K562 (cell line): ENCODE measurements around the gene CASD1. TPM values are rescaled to one million over a fixed set of nuclear protein-coding genes. Genes with fewer than 3 reads are reported as not detected.

Experiments used
- ATAC-seq: fragments of 200-7000 bp; cut with Tn5 transposase; 3 replicates; pipeline ENCODE4 v1.9.1; 2020; ENCODE audit warnings: moderate library complexity
- BruUV-seq: library from RNA; stranded (reverse); fragments of 400-500 nt; replicated peaks from 2 replicates; lab custom pipeline; 2021; lab: Mats Ljungman, UMichigan
- CTCF ChIA-PET: fragments of 300-600 bp; formaldehyde crosslinking; extraction: SDS; loops from one replicate; lab custom pipeline; 2021; ENCODE audit warnings: low intra/inter-chr PET ratio; lab: Yijun Ruan, JAX
- POLR2A ChIA-PET: fragments of 300-600, 350-650 bp; sonication (Branson Sonifier 250); formaldehyde crosslinking; extraction: SDS; loops from one replicate; lab custom pipeline; 2021; ENCODE audit warnings: antibody characterized with exemption, inconsistent platforms; lab: Yijun Ruan, JAX
- DNase-seq, 4 experiments: peaks; one replicate each; pipeline versions ENCODE4 v3.0.0 to v3.0.0-alpha.2; 2011 to 2018; ENCODE audit warnings: low spot score in 3 of 4, mixed read lengths in 3 of 4; ENCODE audit errors: extremely low read depth in 1 of 4
- FAIRE-seq: peaks from 2 replicates; lab custom pipeline; 2011; peaks lifted over from hg19 to GRCh38; lab: Jason Lieb, UNC
- H2AFZ ChIP-seq: 2 replicates; pipeline ENCODE4 v1.6.0; 2011; ENCODE audit warnings: low read depth, low read length, control low read depth, inconsistent platforms
- H3K27ac ChIP-seq: fragments of 200-600 bp; 3 replicates; pipeline ENCODE4 v1.8.0; 2011; ENCODE audit warnings: low read depth, mild to moderate bottlenecking, control low read depth, inconsistent platforms, low read length, moderate library complexity, mixed read lengths; ENCODE audit errors: extremely low read depth
- H3K27me3 ChIP-seq, 2 experiments: fragments of 300-600 bp in 1 of 2; 2 replicates in 1 of 2; 3 replicates in 1 of 2; pipeline versions ENCODE4 v1.6.0 to v1.8.0; 2011; ENCODE audit warnings: inconsistent platforms in 2 of 2, low read length in 2 of 2, mild to moderate bottlenecking in 1 of 2, mixed read lengths in 1 of 2, moderate library complexity in 1 of 2; ENCODE audit not compliant: control insufficient read depth in 2 of 2, insufficient read depth in 2 of 2
- H3K36me3 ChIP-seq: fragments of 300-600 bp; 3 replicates; pipeline ENCODE4 v1.8.0; 2011; ENCODE audit warnings: mild to moderate bottlenecking, low read length, inconsistent platforms; ENCODE audit not compliant: control insufficient read depth, insufficient read depth
- H3K4me1 ChIP-seq, 2 experiments: fragments of 200-600 bp in 1 of 2; replicated peaks in 1 of 2; 2 replicates in 1 of 2; 3 replicates in 1 of 2; pipeline versions ENCODE4 v1.5.1 to v1.8.0; 2011; ENCODE audit warnings: inconsistent platforms in 2 of 2, low read length in 2 of 2, mild to moderate bottlenecking in 1 of 2, mixed read lengths in 1 of 2, moderate library complexity in 1 of 2; ENCODE audit not compliant: control insufficient read depth in 2 of 2, insufficient read depth in 2 of 2
- H3K4me2 ChIP-seq: 2 replicates; pipeline ENCODE4 v1.6.1; 2011; ENCODE audit warnings: low read length, control low read depth, inconsistent platforms, mixed read lengths; ENCODE audit not compliant: insufficient read depth
- H3K4me3 ChIP-seq: fragments of 200-600 bp; sonication (generic), shearing (Covaris generic); 2 replicates; pipeline ENCODE4 v1.5.1; 2016; ENCODE audit warnings: control low read depth, inconsistent platforms
- H3K79me2 ChIP-seq: fragments of 200-600 bp; 3 replicates; pipeline ENCODE4 v1.8.0; 2011; ENCODE audit warnings: low read length, inconsistent platforms; ENCODE audit not compliant: control insufficient read depth, insufficient read depth
- H3K9ac ChIP-seq, 2 experiments: 2 replicates each; pipeline versions ENCODE4 v1.6.0 to v1.6.1; 2011; ENCODE audit warnings: low read depth in 2 of 2, low read length in 2 of 2, control low read depth in 1 of 2, inconsistent platforms in 1 of 2, mild to moderate bottlenecking in 1 of 2, mixed read lengths in 1 of 2; ENCODE audit not compliant: insufficient read depth in 1 of 2
- H3K9me1 ChIP-seq: one replicate; pipeline ENCODE4 v1.6.0; 2011; ENCODE audit warnings: inconsistent platforms, mild to moderate bottlenecking, low read length, moderate library complexity; ENCODE audit not compliant: control insufficient read depth, insufficient read depth
- H3K9me3 ChIP-seq: replicated peaks from 2 replicates; pipeline ENCODE4 v1.5.1; 2011; ENCODE audit warnings: low read depth, low read length, inconsistent platforms; ENCODE audit not compliant: control insufficient read depth, insufficient read depth
- H4K20me1 ChIP-seq: replicated peaks from 2 replicates; pipeline ENCODE4 v1.6.1; 2011; ENCODE audit warnings: low read length, inconsistent platforms, mixed read lengths; ENCODE audit not compliant: control insufficient read depth, insufficient read depth
- ARNT ChIP-seq, 2 experiments: fragments of 450-650 bp; IDR thresholded peaks; 2 replicates each; pipeline ENCODE4 v1.6.1; 2016; ENCODE audit warnings: mild to moderate bottlenecking in 1 of 2
- CUX1 ChIP-seq: fragments of 200-800 bp; sonication (Bioruptor generic); IDR thresholded peaks from 2 replicates; pipeline ENCODE4 v1.6.1; 2016; ENCODE audit warnings: missing genetic modification characterization, missing compliant biosample characterization
- CXXC5 ChIP-seq: fragments of 250-450 bp; sonication (Bioruptor Pico); IDR thresholded peaks from 2 replicates; pipeline ENCODE4 v1.8.0; 2022; ENCODE audit warnings: inconsistent platforms, mild to moderate bottlenecking, moderate library complexity
- POLR2H ChIP-seq: IDR thresholded peaks from 2 replicates; pipeline ENCODE4 v1.6.1; 2016; ENCODE audit warnings: missing genetic modification characterization, low read depth, mild to moderate bottlenecking, control low read depth, missing compliant biosample characterization, moderate library complexity
- THAP7 ChIP-seq: fragments of 250-450 bp; sonication (Bioruptor Pico); IDR thresholded peaks from 2 replicates; pipeline ENCODE4 v1.5.0; 2021
- TSHZ1 ChIP-seq: fragments of 250-450 bp; sonication (Bioruptor Pico); IDR thresholded peaks from 2 replicates; pipeline ENCODE4 v1.4.0; 2020; ENCODE audit warnings: mild to moderate bottlenecking, moderate library complexity
- ZFP30 ChIP-seq: fragments of 250-450 bp; sonication (Bioruptor Pico); IDR thresholded peaks from 2 replicates; pipeline ENCODE4 v1.8.0; 2022; ENCODE audit warnings: moderate library complexity, mild to moderate bottlenecking, inconsistent platforms, borderline replicate concordance
- ZNF133 ChIP-seq: fragments of 250-450 bp; sonication (Bioruptor Pico); IDR thresholded peaks from 2 replicates; pipeline ENCODE4 v1.4.0; 2020; ENCODE audit warnings: mild to moderate bottlenecking
- ZNF174 ChIP-seq: fragments of 250-450 bp; sonication (Bioruptor Pico); IDR thresholded peaks from 2 replicates; pipeline ENCODE4 v1.4.0; 2020; ENCODE audit warnings: mild to moderate bottlenecking
- ZNF184 ChIP-seq: sonication (generic); formaldehyde crosslinking; IDR thresholded peaks from 2 replicates; pipeline ENCODE4 v1.5.0; 2020; ENCODE audit warnings: missing genetic modification reagents
- ZNF23 ChIP-seq: fragments of 250-450 bp; sonication (Bioruptor Pico); IDR thresholded peaks from 2 replicates; pipeline ENCODE4 v1.4.0; 2020; ENCODE audit warnings: mild to moderate bottlenecking
- WGBS: fragments of 100-300 bp; shearing (Covaris generic); methylation state at CpG from one replicate; pipeline ENCODE4 v1.1.6; 2016; ENCODE audit warnings: low coverage, mixed read lengths; ENCODE audit not compliant: insufficient coverage; ENCODE audit errors: missing lambda C conversion rate; 5-methylcytosine and 5-hydroxymethylcytosine counted together
- in situ Hi-C: fragments of 300-500 bp; cut with MboI; formaldehyde crosslinking; loops from 4 replicates; pipeline ENCODE4 v1.15.0; 2018; ENCODE audit warnings: inconsistent platforms, mixed read lengths
- intact Hi-C: fragments of 100-400 bp; cut with micrococcal nuclease; formaldehyde crosslinking; loops from 2 replicates; pipeline ENCODE4 v1.14.2; 2022
- polyA plus RNA-seq, 8 experiments: library from polyadenylated mRNA; depleted of rRNA in 4 of 8; stranded (reverse) in 5 of 8; unstranded in 3 of 8; fragments of >200 nt; fragmentation: Nextera tagmentation in 2 of 8; fragmentation: Illumina TruSeq in 1 of 8; extraction: Ambion mirVana in 2 of 8; extraction: Trizol in 1 of 8; gene quantifications; 2 replicates each; pipeline versions ENCODE4 v1.2.1 to v1.2.3, GENCODE V29; 2011 to 2014; ENCODE audit warnings: inconsistent platforms in 1 of 8, missing spikeins in 1 of 8
- total RNA-seq, 7 experiments: library from RNA; depleted of rRNA in 6 of 7; stranded (reverse); fragments of >200 nt in 6 of 7; fragmentation: Illumina TruSeq in 2 of 7; extraction: Trizol in 2 of 7; gene quantifications; 2 replicates each; pipeline versions ENCODE4 v1.2.1 to v1.2.3, GENCODE V29; 2011 to 2021; ENCODE audit warnings: low replicate concordance in 1 of 7
- TF ChIP-seq, protein P1 (sequence below): fragments of 250-450 bp; sonication (Bioruptor Pico); IDR thresholded peaks from 2 replicates; pipeline ENCODE4 v1.9.0; 2021; ENCODE audit warnings: mild to moderate bottlenecking, inconsistent platforms

Gene CASD1
- total and polyA plus RNA-seq, 9 of the 15 experiments (the other 6 are each of a cell fraction or from before 2014, with no cell fraction given) = 1.2 to 8.2 (median 4.8) TPM

GRCh38 chr7:94584113-94584512 lies 74.5 kb downstream of the CASD1 start:
- Histone ChIP-seq H3K27me3 (no peaks in the 10 kb centered on the region), H3K36me3 (no peaks in the 10 kb centered on the region), H3K9ac (no peak overlapping the region), H3K79me2 (no peaks in the 10 kb centered on the region), H3K4me1 (no peaks in the 10 kb centered on the region), H4K20me1 (no peaks in the 10 kb centered on the region), H3K9me1 (no peaks in the 10 kb centered on the region), H2AFZ (no peak overlapping the region), H3K27ac (no peak overlapping the region), H3K4me2 (no peak overlapping the region), H3K9me3 (no peaks in the 10 kb centered on the region), H3K4me3 (no peak overlapping the region)
- ATAC-seq (no peak), DNase-seq (no peak), FAIRE-seq (no peak)
- intact Hi-C loops (no loop called here), in situ Hi-C loops (no loop called here)
- no TSS peak for BruUV-seq
- POLR2A ChIA-PET = no interaction called here
- CTCF ChIA-PET = no interaction called here
- 0% methylated on average over 1 of the region's 1 CpG for WGBS
- no peak for TF ChIP-seq ZNF23 (CRISPR knock-in tag)
- no peak for TF ChIP-seq ZFP30 (CRISPR knock-in tag)
- TF ChIP-seq TSHZ1 (CRISPR knock-in tag) = no peak
- TF ChIP-seq ZNF184 = no peak
- TF ChIP-seq POLR2H (tag) = no peak
- TF ChIP-seq, protein P1, sequence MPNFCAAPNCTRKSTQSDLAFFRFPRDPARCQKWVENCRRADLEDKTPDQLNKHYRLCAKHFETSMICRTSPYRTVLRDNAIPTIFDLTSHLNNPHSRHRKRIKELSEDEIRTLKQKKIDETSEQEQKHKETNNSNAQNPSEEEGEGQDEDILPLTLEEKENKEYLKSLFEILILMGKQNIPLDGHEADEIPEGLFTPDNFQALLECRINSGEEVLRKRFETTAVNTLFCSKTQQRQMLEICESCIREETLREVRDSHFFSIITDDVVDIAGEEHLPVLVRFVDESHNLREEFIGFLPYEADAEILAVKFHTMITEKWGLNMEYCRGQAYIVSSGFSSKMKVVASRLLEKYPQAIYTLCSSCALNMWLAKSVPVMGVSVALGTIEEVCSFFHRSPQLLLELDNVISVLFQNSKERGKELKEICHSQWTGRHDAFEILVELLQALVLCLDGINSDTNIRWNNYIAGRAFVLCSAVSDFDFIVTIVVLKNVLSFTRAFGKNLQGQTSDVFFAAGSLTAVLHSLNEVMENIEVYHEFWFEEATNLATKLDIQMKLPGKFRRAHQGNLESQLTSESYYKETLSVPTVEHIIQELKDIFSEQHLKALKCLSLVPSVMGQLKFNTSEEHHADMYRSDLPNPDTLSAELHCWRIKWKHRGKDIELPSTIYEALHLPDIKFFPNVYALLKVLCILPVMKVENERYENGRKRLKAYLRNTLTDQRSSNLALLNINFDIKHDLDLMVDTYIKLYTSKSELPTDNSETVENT (CRISPR knock-in tag) = no peak
- TF ChIP-seq ZNF174 (CRISPR knock-in tag) = no peak
- no peak for TF ChIP-seq THAP7 (CRISPR knock-in tag)
- no peak for TF ChIP-seq ARNT (IDR thresholded peaks at IDR 0.05)
- no peak for TF ChIP-seq ZNF133 (CRISPR knock-in tag)
- no peak for TF ChIP-seq CUX1
- TF ChIP-seq CXXC5 (CRISPR knock-in tag) = no peak
